Epithelial cell of esophagus (primary cell): ENCODE data around the gene TMTC2.

Experiments
- DNase-seq: peaks from one replicate; pipeline ENCODE4 v3.0.0; 2010; ENCODE audit warnings: low read depth
- H3K4me3 ChIP-seq: 2 replicates; pipeline ENCODE4 v1.5.1; 2011; ENCODE audit warnings: mild to moderate bottlenecking, low read length, control low read depth
- CTCF ChIP-seq: IDR thresholded peaks from 2 replicates; pipeline ENCODE4 v1.5.1; 2011; ENCODE audit warnings: low read depth, mild to moderate bottlenecking, low read length, control low read depth, inconsistent platforms; ENCODE audit not compliant: insufficient read depth; ENCODE audit errors: missing control alignments

The TMTC2 gene

GRCh38 chr12:82675246-82675645 is 11.5 kb upstream of the TMTC2 start:
- H3K4me3 ChIP-seq = no peak overlapping the region
- no peak for TF ChIP-seq CTCF
- DNase-seq = no peak

- no peak for DNase-seq
- no peak for TF ChIP-seq CTCF
- no peak overlapping the region for H3K4me3 ChIP-seq
Measured at GRCh38 chr12:82682326-82682725, 4.4 kb upstream of the TMTC2 start.

- peak; percentile 49 for DNase-seq
- no peak for TF ChIP-seq CTCF
- H3K4me3 ChIP-seq = no peak overlapping the region
Measured at GRCh38 chr12:82682851-82683261, 3.9 kb upstream of the TMTC2 start.

- peak overlapping the region; percentile 74 for H3K4me3 ChIP-seq
- peak; percentile 89 for TF ChIP-seq CTCF
- peak; percentile 98 for DNase-seq
Measured at GRCh38 chr12:82685790-82686167, 927 bp upstream of the TMTC2 start.

- TF ChIP-seq CTCF = no peak
- peak; percentile 70 for DNase-seq
- H3K4me3 ChIP-seq = peak overlapping the region; percentile 74
Measured at GRCh38 chr12:82687021-82688011, 610 bp downstream of the TMTC2 start.

- no peak for TF ChIP-seq CTCF
- DNase-seq = no peak
- H3K4me3 ChIP-seq = peak overlapping the region; percentile 74
Measured at GRCh38 chr12:82688035-82688501, 1.4 kb downstream of the TMTC2 start.
